GM13976 (cell line): ENCODE data around the gene GCM1.

Source experiments
- DNase-seq: peaks from one replicate; pipeline ENCODE4 v3.0.0; 2012; ENCODE audit warnings: low spot score
- in situ Hi-C: fragments of 300-500 bp; cut with MboI; formaldehyde crosslinking; loops from one replicate; pipeline ENCODE4 v1.12.0; 2022; ENCODE audit warnings: low sequenced_read_pairs, mixed read lengths, inconsistent platforms; ENCODE audit not compliant: unreplicated experiment
- TF ChIP-seq, protein P1 (sequence below): IDR thresholded peaks from 2 replicates; pipeline ENCODE4 v1.5.1; 2012; ENCODE audit warnings: borderline replicate concordance, mild to moderate bottlenecking; ENCODE audit not compliant: insufficient read depth; ENCODE audit errors: extremely low read depth, missing control alignments, control extremely low read depth

Gene GCM1, protein sequence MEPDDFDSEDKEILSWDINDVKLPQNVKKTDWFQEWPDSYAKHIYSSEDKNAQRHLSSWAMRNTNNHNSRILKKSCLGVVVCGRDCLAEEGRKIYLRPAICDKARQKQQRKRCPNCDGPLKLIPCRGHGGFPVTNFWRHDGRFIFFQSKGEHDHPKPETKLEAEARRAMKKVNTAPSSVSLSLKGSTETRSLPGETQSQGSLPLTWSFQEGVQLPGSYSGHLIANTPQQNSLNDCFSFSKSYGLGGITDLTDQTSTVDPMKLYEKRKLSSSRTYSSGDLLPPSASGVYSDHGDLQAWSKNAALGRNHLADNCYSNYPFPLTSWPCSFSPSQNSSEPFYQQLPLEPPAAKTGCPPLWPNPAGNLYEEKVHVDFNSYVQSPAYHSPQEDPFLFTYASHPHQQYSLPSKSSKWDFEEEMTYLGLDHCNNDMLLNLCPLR

DNA sequence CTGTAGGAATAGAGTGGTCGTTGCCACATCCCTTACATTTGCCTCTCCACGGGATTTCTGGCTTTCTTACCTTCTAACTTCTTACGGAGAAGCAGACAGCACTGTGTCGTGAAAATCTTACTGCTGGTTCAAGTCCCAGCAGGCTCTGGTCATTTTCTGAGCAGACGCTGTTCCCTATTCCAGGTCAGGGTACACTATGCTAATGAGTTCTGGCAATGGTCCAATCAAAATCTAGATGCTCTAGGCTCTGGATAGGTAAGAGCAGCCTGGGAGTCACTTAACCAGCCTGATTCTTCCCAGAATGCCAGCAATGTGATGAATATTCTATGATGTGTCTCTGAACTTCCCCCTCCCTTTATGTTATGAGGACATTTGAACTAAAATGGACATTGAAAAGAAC is at the start of gene GCM1:
TSS of gene GCM1 (minus strand) at position 158 of the 400 bp plus-strand sequence. CDS start 3,209 bp downstream, outside the sequence.
- TF ChIP-seq, protein P1, sequence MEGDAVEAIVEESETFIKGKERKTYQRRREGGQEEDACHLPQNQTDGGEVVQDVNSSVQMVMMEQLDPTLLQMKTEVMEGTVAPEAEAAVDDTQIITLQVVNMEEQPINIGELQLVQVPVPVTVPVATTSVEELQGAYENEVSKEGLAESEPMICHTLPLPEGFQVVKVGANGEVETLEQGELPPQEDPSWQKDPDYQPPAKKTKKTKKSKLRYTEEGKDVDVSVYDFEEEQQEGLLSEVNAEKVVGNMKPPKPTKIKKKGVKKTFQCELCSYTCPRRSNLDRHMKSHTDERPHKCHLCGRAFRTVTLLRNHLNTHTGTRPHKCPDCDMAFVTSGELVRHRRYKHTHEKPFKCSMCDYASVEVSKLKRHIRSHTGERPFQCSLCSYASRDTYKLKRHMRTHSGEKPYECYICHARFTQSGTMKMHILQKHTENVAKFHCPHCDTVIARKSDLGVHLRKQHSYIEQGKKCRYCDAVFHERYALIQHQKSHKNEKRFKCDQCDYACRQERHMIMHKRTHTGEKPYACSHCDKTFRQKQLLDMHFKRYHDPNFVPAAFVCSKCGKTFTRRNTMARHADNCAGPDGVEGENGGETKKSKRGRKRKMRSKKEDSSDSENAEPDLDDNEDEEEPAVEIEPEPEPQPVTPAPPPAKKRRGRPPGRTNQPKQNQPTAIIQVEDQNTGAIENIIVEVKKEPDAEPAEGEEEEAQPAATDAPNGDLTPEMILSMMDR, result no peak
- in situ Hi-C loops, result no loop called here
- no peak for DNase-seq

DNA sequence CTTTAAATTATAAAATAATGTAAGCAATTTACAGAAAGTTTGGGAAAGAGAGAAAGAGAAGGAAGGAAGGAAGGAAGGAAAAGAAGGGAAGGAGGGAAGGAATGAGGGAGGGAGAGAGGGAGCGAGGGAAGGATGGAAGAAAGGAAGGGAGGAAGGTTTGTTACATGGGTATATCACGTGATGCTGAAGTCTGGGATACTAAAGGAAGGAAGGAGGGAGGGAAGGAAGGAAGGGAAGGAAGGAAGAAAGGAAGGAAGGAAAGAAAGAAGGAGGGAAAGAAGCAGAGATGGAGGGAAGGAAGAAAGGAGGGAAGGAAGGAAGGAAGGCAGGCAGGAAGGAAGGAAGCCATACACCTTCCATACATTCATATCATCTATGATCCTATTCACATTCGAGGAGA is 48.9 kb upstream of the GCM1 start:
- in situ Hi-C loops, result no loop called here
- TF ChIP-seq, protein P1, result no peak
- DNase-seq, result no peak

DNA sequence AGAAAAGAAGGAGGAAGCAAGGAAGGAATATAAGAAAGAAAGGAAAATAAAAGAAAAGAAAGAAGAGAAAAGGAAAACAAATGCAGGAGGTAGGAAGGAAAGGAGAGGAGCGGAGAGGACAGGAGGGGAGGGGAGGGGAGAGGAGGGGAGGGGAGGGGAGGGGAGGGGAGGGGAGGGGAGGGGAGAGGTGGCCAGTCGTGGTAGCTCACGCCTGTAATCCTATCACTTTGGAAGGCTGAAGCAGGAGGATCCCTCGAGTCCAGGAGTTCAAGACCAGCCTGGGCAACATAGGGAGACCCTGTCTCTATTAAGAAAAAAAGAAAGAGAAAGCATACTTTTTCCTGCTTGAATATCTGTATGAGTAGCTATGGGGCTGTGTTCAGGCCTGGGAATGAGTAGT is 46.4 kb upstream of the GCM1 start:
- TF ChIP-seq, protein P1, result no peak
- in situ Hi-C loops, result no loop called here
- no peak for DNase-seq

DNA sequence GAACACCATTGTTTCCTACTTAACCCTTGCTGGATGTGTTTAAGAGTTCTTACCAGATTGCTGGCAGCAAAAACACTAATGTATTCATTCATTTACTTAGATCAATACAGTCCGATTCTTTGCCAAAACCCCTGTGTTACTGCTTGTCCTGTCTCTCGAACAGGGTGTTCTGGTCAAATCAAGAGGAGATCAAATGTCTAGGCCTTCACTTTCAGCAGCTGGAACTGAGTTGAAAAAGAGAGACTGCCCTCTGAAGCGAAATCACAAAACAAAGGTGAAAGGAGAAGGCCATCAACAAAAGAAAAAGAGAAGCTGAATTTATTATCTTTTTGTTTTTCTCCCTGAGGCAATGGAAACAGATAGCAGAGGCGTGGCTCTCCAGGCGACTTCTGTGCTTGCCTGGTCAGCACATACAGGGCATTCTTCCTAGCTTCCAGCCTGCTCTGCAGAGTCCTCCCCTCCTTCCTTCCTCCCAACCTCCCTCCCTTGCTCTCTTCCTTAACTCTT is 44.1 kb upstream of the GCM1 start:
- DNase-seq, result no peak
- in situ Hi-C loops, result no loop called here
- TF ChIP-seq, protein P1, result no peak

DNA sequence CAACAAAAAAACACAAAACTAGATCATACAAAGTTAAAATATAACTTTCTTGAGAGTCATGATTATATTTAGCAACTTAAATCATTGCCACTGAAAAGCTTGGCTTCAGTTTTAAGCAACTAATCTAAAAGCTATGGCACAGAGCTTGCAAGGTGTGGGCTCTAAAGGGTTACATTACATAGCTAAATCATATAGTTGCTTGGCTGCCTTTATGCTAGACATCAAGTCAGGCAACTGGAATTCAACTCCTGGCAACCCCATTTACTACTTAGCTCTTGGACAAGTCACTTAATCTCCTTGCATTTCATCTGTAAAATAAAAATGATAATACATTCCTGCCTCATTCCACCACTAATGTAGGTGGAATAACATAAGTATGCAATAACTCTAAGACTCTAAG is 40.9 kb upstream of the GCM1 start:
- TF ChIP-seq, protein P1, result no peak
- in situ Hi-C loops, result no loop called here
- no peak for DNase-seq

DNA sequence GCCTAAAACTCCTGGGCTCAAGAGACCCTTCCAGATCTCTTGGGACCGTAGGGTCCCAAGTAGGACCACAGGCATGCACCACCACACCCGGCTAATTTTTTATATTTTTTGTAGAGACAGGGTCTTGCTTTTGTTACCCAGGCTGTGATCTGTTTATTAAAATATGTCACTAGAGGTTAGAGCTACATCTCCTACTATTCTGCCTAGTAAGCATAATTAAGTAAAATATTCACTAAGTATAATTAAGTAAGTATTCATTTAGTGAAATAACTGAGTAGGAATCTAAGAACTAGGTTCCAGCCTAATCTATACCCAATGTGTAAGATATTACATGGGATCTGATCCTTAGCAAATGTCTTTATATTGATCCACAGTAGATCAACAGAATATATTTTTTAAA is 40.2 kb upstream of the GCM1 start:
- DNase-seq, result no peak
- TF ChIP-seq, protein P1, result no peak
- in situ Hi-C loops, result no loop called here
